GM13976 (cell line): ENCODE data around the gene ACAD9.

ENCODE experiments used
- DNase-seq: peaks from one replicate; pipeline ENCODE4 v3.0.0; 2012; ENCODE audit warnings: low spot score
- in situ Hi-C: fragments of 300-500 bp; cut with MboI; formaldehyde crosslinking; loops from one replicate; pipeline ENCODE4 v1.12.0; 2022; ENCODE audit warnings: low sequenced_read_pairs, mixed read lengths, inconsistent platforms; ENCODE audit not compliant: unreplicated experiment
- TF ChIP-seq, protein P1 (sequence below): IDR thresholded peaks from 2 replicates; pipeline ENCODE4 v1.5.1; 2012; ENCODE audit warnings: borderline replicate concordance, mild to moderate bottlenecking; ENCODE audit not compliant: insufficient read depth; ENCODE audit errors: extremely low read depth, missing control alignments, control extremely low read depth

Gene ACAD9

DNA sequence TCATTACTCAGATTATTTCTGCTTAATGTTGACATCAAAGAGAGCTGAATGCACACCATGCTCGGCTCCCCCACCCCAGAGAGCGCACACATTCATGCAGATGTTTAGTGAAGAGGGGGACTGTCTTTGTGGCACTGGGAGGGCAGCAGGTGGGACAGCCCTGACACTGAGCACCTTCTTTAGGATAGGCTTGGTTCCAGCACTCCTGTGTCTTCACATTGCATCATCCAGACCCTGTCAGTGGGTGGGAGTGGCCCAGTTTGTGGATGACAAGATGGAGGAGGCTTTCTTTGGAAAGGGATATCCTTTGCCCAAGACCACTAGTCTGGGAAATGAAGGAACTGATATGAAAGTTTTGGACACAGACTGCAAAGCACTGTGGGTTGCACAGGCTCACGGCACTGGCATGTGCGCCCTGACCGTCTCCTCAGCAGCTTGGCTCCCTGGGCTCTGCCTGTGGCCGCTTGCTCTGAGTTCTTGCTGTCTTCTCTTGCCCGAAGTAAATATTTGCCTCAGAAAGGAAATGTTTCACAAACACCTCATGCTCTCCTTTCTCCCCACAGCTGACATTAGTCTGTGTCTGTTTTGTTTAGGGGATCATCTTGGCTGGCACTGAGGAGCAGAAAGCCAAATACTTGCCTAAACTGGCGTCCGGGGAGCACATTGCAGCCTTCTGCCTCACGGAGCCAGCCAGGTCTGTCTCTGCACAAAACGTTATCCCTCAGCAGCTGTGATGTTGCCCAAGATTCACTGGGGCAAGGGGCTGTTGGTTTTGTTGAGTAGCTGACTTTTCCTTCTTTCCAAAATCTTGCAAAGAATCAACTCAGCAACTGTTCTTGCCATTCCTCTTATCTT lies 16.6 kb downstream of the ACAD9 start:
- TF ChIP-seq, protein P1, sequence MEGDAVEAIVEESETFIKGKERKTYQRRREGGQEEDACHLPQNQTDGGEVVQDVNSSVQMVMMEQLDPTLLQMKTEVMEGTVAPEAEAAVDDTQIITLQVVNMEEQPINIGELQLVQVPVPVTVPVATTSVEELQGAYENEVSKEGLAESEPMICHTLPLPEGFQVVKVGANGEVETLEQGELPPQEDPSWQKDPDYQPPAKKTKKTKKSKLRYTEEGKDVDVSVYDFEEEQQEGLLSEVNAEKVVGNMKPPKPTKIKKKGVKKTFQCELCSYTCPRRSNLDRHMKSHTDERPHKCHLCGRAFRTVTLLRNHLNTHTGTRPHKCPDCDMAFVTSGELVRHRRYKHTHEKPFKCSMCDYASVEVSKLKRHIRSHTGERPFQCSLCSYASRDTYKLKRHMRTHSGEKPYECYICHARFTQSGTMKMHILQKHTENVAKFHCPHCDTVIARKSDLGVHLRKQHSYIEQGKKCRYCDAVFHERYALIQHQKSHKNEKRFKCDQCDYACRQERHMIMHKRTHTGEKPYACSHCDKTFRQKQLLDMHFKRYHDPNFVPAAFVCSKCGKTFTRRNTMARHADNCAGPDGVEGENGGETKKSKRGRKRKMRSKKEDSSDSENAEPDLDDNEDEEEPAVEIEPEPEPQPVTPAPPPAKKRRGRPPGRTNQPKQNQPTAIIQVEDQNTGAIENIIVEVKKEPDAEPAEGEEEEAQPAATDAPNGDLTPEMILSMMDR = no peak
- DNase-seq = no peak
- in situ Hi-C loops = no loop called here

- in situ Hi-C loops = no loop called here
- TF ChIP-seq, protein P1 = no peak
- DNase-seq = no peak
These were observed 23.0 kb downstream of the ACAD9 start for GRCh38 chr3:128902426-128902825.

- in situ Hi-C loops = no loop called here
These were observed 24.1 kb downstream of the ACAD9 start for GRCh38 chr3:128903501-128903900.

DNA sequence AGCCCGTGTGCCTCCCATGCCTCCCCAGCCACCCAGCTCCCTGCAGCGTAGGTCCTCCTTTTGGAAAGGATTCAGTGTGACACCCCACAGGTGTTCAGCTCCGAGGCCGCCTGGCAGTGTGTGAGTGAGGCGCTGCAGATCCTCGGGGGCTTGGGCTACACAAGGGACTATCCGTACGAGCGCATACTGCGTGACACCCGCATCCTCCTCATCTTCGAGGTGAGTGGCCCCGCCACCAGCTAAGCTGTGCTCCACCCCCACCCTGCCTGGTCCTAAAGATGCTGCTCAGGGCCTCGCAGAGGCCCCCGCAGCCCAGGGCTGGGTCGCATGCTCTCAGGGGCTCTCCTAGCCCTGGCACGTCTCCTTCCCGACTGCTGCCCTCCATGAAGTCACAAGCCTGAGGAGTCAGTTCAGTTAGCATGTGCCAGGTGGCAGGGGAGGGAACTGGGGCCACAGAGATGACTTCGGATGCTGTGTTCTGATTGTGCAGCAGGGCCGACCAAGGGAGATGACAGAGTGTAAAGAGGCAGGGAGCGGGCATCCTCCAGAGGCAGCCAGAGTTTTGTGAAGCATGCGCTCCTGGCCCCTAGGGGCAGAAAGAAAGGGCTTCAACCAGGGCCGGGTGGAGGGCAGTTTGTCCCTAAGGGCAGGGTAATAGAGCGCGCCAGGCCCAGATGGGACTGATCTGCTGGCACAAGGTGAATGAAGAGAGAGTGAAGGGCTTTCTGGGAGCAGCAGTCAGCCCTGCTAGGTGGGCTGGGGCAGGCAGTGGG lies 26.8 kb downstream of the ACAD9 start:
- TF ChIP-seq, protein P1 = no peak
- no peak for DNase-seq
- in situ Hi-C loops = no loop called here

More at GRCh38 chr3:128903501-128903900, 24.1 kb downstream of the ACAD9 start:
- TF ChIP-seq, protein P1 = no peak
- no peak for DNase-seq

GRCh38 chr3:128906804-128907525 lies 27.5 kb downstream of the ACAD9 start:
- in situ Hi-C loops = no loop called here
- TF ChIP-seq, protein P1 = no peak
- no peak for DNase-seq
